HG03025 (cell line): ENCODE data around the gene RGS3.
A peak's percentile ranks its signal among the peaks of the same experiment; 100 is the strongest.

Experiments
- ATAC-seq: cut with Tn5 transposase; IDR thresholded peaks from one replicate; pipeline ENCODE4 v1.9.1; 2021; ENCODE audit warnings: mild to moderate bottlenecking, moderate library complexity; ENCODE audit not compliant: unreplicated experiment, low FRiP score

RGS3 gene

DNA sequence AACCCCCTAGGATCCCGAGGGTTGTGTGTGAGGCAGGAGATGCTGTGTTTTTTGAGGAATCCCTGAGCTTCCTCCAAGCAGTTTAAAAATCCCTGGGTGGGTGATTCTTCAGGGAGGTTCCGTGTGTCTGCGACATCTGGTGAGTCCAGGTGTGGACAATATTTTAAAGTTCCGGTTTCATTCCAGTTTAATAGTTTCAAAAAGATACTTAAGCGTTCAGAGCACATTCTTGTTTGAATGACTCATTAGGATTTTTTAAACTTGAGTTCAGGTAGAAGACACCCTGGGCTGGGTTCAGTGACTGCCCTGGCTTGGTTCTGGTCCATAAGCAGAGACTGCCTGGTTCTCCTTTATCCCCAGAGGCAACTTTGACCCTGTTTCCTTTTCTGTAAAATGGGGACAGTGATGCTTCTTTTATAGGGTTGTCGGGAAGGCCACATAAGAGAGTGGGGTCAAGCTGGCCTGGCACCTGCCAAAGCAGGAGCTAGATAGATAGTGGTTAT, 119.2 kb downstream of the RGS3 start:
- no peak for ATAC-seq

GRCh38 chr9:113583511-113584427, 120.2 kb downstream of the RGS3 start:
- no peak for ATAC-seq

GRCh38 chr9:113584428-113585084, 121.0 kb downstream of the RGS3 start:
- no peak for ATAC-seq

GRCh38 chr9:113585085-113585442, 121.5 kb downstream of the RGS3 start:
- ATAC-seq: no peak

- no peak for ATAC-seq
Observed at GRCh38 chr9:113585555-113585954, 122.0 kb downstream of the RGS3 start.

DNA sequence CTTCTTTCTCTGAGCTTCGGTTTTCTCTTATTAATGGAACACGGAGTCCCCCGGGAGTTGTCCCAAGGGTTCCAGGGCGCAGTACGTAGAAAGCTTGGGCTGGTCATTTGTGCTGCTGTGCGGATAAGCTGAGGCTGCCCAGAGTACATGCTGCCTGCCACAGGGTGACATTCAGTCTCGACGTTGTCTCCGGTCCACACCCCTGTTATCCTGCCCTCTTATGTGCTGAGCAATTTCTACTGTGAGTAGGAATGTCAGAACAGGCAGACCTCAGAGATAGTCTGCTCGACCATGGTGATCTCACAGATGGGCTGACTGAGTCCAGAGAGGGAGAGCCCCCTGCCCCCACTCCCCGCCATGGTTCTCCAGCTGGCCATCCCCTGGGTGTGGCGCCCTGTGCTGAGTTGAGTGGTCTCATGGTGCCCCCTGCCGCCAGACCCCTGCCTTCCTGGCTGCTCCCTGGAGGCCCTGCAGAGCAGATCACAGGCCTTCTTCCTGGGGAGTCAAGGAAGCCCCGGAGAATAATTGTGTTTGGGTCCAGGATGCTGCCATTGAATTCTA, 124.0 kb downstream of the RGS3 start:
- ATAC-seq: no peak

DNA sequence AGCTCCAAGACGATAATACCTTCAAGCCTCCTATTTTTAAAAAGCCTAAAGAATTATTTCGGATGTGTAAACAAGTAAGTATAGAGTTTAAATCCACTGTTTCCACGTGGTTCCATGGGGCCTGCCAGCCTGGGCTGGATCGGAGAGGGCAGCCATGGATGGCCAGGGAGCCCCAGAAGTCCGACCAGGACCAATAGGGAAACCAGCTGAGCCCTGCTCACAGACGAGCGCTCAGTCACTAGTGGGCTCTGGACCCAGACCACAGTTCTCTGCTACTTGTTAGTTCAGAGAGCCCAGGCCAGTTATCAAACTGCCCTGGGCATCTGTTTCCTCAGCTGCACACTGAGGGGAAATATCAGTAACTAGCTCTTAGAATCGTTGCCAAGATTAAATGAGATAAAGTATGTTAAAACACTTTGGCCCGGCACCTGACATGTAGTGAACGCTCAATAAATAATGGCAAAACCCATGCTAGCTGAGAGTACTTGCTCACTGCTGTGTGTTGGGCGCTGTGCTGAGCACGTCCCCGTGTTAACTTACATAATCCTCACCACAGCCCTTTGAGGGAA, 124.8 kb downstream of the RGS3 start:
- no peak for ATAC-seq

DNA sequence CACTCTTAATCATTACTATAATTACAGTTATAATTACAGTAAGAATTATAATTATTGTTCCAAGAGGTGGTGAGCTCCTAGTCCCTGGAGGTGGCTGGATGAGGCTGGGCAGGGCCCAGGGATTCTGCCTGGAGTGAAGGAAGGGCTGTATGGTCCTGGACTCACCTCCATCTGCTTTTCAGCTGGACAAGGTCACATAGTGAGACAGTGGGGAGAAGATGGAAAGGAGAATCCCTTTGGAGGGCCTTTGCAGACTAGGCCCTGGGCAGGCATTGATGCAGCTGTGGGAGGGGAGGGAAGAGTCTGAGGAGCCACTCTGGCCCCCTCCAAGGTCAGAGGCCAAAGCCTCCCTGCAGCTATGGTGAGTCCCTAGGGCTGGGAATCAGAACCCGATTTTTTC, 125.4 kb downstream of the RGS3 start:
- ATAC-seq: no peak

- no peak for ATAC-seq
Observed at GRCh38 chr9:113589407-113589806, 125.9 kb downstream of the RGS3 start.

DNA sequence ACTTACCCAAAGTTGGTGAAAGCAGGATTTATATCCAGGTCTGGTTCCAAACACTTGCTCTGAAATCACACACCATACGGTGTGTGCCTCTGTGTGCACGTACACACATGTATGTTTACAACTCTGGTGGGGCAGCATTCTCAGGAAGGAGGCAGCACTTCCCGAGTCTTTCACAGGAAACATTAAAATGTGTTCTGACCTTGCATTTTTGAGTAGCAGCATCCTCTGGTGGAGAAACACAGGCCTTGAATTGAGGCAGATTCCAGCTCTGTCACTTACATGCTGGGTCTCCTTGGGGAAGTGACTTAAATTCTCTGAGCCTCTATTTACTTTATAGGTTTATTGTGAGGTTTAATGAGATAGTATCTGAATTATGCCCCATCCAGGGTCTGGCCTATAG, 126.4 kb downstream of the RGS3 start:
- no peak for ATAC-seq

GRCh38 chr9:113590389-113590788, 126.9 kb downstream of the RGS3 start:
- ATAC-seq: no peak

DNA sequence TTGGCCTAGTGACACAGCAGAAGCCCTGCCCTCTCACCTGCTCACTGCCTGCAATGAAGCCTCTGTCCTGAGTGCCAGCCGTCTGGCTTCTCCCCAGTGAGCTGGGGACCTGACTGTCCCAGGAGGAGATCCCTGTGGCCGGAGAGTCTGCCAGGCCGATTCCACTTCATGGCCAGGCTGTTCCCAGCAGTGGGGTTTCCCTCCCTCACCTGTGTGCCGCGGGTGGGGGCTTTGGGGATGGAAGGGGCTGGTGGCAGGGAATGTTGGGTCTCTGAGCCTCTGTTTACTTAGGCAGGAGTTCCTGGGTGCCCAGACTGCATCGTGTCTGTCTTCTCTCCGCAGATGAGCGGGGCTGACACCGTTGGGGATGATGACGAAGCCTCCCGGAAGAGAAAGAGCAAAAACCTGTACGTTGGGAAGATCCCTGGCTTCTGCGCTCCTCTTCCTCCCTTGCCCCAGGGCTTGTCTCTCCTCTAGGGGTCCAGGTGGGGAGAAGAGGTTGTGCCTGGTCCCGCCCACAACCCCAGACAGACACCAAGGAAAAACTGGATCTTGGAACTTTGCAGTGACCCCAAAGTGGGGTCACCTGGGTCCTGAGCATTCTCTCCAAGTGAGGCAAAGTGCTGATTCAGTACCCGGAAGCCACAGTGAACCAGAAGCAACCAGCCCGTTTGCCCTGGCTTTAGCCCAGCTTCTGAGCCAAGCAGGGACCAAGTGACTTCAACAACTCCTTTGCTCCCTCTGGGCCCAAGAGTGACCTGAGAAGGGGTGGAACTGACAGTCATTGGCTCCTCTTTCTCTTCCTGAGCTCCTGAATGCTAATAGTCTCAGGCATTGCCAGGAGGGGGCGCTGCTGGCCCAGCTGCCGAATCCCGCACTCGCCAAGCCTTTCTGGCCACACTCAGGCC, 127.7 kb downstream of the RGS3 start:
- peak; percentile 52 for ATAC-seq

GRCh38 chr9:113591899-113592625, 128.5 kb downstream of the RGS3 start:
- ATAC-seq: no peak

GRCh38 chr9:113592876-113593575, 129.5 kb downstream of the RGS3 start:
- no peak for ATAC-seq

- ATAC-seq: no peak
Observed at GRCh38 chr9:113593682-113594281, 130.3 kb downstream of the RGS3 start.

DNA sequence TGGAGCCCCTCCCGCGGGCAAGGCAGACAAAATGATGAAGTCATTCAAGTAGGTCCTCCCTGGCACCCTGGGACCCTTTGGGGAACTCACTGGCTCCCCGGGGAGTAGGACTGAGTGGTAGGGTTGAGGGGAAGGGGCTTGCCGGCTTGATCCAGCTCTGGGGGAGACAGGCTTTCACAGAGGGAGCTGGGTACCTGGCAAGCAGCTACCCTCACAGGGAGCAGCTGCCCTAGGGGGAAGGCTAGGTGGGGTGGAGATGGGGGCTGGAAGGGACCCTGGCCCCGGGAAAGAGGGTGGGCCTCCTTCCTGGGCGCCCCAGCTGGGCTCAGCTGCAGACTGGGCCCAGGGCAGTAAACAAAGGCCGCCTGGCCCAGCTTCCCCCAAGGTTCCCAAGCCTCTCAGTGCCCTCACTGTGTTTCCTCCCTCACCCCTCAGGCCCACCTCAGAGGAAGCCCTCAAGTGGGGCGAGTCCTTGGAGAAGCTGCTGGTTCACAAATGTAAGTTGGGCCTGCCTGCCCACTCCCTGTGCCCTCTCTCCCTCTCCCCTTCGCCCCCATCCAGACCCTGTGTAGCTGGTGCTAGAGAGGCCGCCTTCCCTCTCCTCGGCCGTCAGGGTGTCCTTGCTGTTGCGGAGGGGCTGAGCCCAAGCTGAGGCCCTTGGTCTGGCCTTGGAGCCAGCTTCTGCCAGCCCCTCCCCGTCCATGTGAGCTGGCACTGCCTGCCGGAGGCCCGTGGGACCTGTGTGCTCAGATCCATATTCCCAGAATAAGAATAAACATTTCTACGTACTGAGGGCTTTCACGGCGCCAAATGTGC, 131.2 kb downstream of the RGS3 start:
- ATAC-seq: no peak

DNA sequence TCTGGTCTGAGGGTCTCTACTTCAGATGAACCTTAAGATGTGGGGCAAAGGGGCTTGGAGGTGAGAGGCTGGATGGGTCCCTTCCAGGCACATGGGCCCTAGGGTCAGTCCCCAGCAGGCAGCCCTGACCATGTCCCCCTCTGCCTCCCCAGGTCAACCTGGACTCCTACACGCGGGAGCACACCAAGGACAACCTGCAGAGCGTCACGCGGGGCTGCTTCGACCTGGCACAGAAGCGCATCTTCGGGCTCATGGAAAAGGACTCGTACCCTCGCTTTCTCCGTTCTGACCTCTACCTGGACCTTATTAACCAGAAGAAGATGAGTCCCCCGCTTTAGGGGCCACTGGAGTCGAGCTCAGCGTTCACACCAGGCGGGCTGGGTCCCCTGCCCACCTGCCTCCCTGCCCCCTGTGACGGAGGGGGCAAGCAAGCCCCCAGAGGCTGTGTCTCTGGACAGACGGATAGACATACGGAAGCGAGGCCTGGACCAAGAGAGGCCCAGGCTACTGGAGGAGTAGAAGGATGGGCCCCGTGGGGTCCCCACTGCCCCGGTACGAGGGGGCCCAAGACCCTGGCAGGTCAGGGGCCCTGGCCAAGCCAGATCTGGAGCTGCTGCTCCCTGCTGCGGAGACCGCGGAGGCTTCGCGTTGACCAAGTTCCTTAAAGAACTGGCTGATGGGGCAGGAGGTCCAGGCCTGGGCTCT, 133.2 kb downstream of the RGS3 start:
- ATAC-seq: no peak
